MG63 (cell line): ENCODE results near the gene PTK7. TPM values are rescaled to one million over a fixed set of nuclear protein-coding genes. Genes with fewer than 3 reads are reported as not detected.

ENCODE experiments used
- DNase-seq: peaks from one replicate; pipeline ENCODE4 v3.0.0-alpha.2; 2020
- H3K27me3 ChIP-seq: fragments of 250-450 bp; sonication (Bioruptor Pico); 2 replicates; pipeline ENCODE4 v1.5.1; 2020; ENCODE audit warnings: mild to moderate bottlenecking, moderate library complexity
- H3K36me3 ChIP-seq: fragments of 250-450 bp; sonication (Bioruptor Pico); 2 replicates; pipeline ENCODE4 v1.5.1; 2020; ENCODE audit warnings: mild to moderate bottlenecking, moderate library complexity
- H3K4me3 ChIP-seq: fragments of 250-450 bp; sonication (Bioruptor Pico); 2 replicates; pipeline ENCODE4 v1.5.1; 2020; ENCODE audit warnings: mild to moderate bottlenecking, moderate library complexity
- H3K9me3 ChIP-seq: fragments of 250-450 bp; sonication (Bioruptor Pico); 2 replicates; pipeline ENCODE4 v1.5.1; 2020; ENCODE audit warnings: mild to moderate bottlenecking, moderate library complexity
- total RNA-seq: library from RNA; depleted of rRNA; stranded (reverse); fragments of >200 nt; shearing (Covaris generic); gene quantifications from 2 replicates; pipeline ENCODE4 v1.2.3, GENCODE V29; 2014; ENCODE audit warnings: low replicate concordance; rRNA removed

The PTK7 gene
- total RNA-seq, 1 experiment from 2014 or later: 57.3 TPM

- H3K27me3 ChIP-seq: no peaks in the 10 kb centered on the region
- H3K36me3 ChIP-seq: no peaks in the 10 kb centered on the region; the same call in 1 of the 2 replicates
- no peak overlapping the region for H3K4me3 ChIP-seq
- H3K9me3 ChIP-seq: no peaks in the 10 kb centered on the region
- DNase-seq: no peak
These were observed 112.3 kb downstream of the PTK7 start for GRCh38 chr6:43188426-43188825.

GRCh38 chr6:43189776-43190304 is 113.7 kb downstream of the PTK7 start:
- DNase-seq: no peak
- H3K36me3 ChIP-seq: no peaks in the 10 kb centered on the region; the same call in 1 of the 2 replicates

DNA sequence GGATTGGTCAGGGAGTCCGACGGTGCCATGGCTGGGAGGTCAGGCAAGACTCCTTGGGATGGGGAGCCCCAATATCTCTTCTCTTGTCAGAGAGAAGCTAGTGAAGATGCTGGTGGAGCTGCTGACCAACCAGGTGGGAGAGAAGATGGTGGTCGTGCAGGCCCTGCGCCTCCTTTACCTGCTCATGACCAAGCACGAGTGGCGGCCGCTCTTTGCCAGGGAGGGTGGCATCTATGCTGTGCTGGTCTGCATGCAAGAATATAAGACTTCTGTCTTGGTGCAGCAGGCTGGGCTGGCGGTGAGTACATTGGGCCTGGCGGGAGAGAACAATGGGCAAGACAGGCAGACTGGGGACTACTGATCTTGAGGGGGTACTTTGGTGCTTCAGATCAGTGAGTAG is 116.8 kb downstream of the PTK7 start:
- Histone ChIP-seq H3K36me3 (no peaks in the 10 kb centered on the region), H3K9me3 (no peaks in the 10 kb centered on the region), H3K4me3 (no peak overlapping the region), H3K27me3 (no peaks in the 10 kb centered on the region)
- DNase-seq: no peak

More at GRCh38 chr6:43189776-43190304, 113.7 kb downstream of the PTK7 start:
- Histone ChIP-seq H3K27me3 (no peaks in the 10 kb centered on the region), H3K9me3 (no peaks in the 10 kb centered on the region), H3K4me3 (no peak overlapping the region)

GRCh38 chr6:43193929-43194328 is 117.8 kb downstream of the PTK7 start:
- H3K36me3 ChIP-seq: no peaks in the 10 kb centered on the region
- no peak for DNase-seq
- no peaks in the 10 kb centered on the region for H3K27me3 ChIP-seq
- H3K4me3 ChIP-seq: no peak overlapping the region
- H3K9me3 ChIP-seq: no peaks in the 10 kb centered on the region

DNA sequence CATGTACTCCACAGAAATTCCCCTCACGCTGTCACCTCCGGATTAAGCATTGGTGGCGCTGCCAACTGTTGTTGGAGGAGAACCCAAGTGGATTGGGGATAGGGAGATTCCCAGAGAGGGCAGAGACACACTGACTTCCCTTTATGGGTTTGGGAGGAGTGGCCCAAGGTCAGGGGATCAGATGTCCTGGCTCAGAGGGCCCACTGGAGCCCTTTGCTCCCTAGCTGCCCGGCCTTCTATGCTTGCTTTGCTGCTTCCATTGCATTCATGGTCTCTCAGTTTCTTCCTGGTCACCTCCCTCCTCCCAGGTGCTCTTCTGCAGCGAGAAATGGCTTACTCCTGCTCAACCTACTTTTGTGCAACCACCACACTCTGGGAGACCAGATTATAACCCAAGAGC is 120.2 kb downstream of the PTK7 start:
- no peaks in the 10 kb centered on the region for H3K36me3 ChIP-seq
- H3K27me3 ChIP-seq: no peaks in the 10 kb centered on the region
- DNase-seq: no peak

GRCh38 chr6:43199912-43200311 is 123.8 kb downstream of the PTK7 start:
- no peaks in the 10 kb centered on the region for H3K27me3 ChIP-seq
- no peak overlapping the region for H3K4me3 ChIP-seq
- H3K9me3 ChIP-seq: no peaks in the 10 kb centered on the region
- H3K36me3 ChIP-seq: no peaks in the 10 kb centered on the region
- DNase-seq: no peak

More for the DNA sequence above, 120.2 kb downstream of the PTK7 start:
- H3K4me3 ChIP-seq: no peak overlapping the region
- H3K9me3 ChIP-seq: no peaks in the 10 kb centered on the region

DNA sequence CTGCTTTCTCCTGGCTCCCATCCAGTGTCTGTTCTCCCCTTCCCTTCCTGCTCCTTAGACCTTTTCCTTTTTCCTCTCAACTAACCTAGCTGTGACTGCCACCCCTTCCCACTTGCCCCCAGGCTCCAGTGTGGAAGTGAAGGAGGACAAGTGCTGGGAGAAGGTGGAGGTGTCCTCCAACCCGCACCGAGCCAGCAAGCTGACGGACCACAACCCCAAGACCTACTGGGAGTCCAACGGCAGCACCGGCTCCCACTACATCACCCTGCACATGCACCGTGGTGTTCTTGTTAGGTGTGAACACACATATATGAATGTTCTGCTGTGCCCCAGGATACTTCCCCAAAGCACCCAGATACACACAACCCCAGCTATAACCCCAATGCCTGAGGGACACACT is 124.4 kb downstream of the PTK7 start:
- DNase-seq: no peak
- H3K9me3 ChIP-seq: no peaks in the 10 kb centered on the region
- no peak overlapping the region for H3K4me3 ChIP-seq
- H3K27me3 ChIP-seq: no peaks in the 10 kb centered on the region
- no peaks in the 10 kb centered on the region for H3K36me3 ChIP-seq

GRCh38 chr6:43202451-43202850 is 126.3 kb downstream of the PTK7 start:
- Histone ChIP-seq H3K9me3 (no peaks in the 10 kb centered on the region), H3K4me3 (no peak overlapping the region), H3K27me3 (no peaks in the 10 kb centered on the region), H3K36me3 (no peaks in the 10 kb centered on the region)
- no peak for DNase-seq

GRCh38 chr6:43203029-43203717 is 127.1 kb downstream of the PTK7 start:
- no peak for DNase-seq
- Histone ChIP-seq H3K36me3 (no peaks in the 10 kb centered on the region), H3K27me3 (no peaks in the 10 kb centered on the region), H3K4me3 (no peak overlapping the region), H3K9me3 (no peaks in the 10 kb centered on the region)

DNA sequence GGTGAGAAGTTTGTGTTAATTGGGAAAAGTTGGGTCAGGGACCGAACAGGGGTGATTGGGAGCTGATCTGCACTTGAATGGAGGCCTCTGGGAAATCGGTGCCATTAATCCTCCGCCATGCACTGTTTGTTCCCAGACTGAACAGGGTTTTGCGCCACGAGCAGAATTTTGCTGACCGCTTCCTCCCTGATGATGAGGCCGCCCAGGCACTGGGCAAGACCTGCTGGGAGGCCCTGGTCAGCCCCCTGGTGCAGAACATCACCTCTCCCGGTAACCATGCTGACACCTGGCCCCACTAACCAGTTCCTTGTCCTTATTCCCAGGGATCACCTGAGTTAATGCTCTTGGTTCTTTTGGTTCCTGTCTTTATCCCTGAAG is 127.6 kb downstream of the PTK7 start:
- Histone ChIP-seq H3K36me3 (no peaks in the 10 kb centered on the region), H3K4me3 (no peak overlapping the region), H3K27me3 (no peaks in the 10 kb centered on the region), H3K9me3 (no peaks in the 10 kb centered on the region)
- DNase-seq: no peak

GRCh38 chr6:43204271-43205105 is 128.4 kb downstream of the PTK7 start:
- DNase-seq: no peak
- H3K4me3 ChIP-seq: no peak overlapping the region
- no peaks in the 10 kb centered on the region for H3K36me3 ChIP-seq
- H3K27me3 ChIP-seq: no peaks in the 10 kb centered on the region
- H3K9me3 ChIP-seq: no peaks in the 10 kb centered on the region

DNA sequence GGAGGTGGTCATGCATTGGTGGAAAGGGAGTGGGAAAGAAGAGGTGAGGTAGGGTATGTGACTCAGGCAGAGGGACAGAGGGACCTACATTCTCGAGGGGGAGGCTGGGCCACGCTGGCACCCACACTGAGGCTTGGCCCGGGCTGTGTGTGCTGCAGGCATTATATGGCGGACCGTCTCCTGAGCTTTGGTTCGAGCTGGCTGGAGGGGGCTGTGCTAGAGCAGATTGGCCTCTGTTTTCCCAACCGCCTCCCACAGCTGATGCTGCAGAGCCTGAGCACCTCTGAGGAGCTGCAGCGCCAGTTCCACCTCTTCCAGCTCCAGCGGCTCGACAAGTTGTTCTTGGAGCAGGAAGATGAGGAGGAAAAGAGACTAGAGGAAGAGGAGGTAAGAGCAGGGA is 129.7 kb downstream of the PTK7 start:
- no peak for DNase-seq
- Histone ChIP-seq H3K9me3 (no peaks in the 10 kb centered on the region), H3K36me3 (no peaks in the 10 kb centered on the region), H3K27me3 (no peaks in the 10 kb centered on the region), H3K4me3 (no peak overlapping the region)

GRCh38 chr6:43207286-43207685 is 131.2 kb downstream of the PTK7 start:
- Histone ChIP-seq H3K4me3 (no peak overlapping the region), H3K9me3 (no peaks in the 10 kb centered on the region), H3K36me3 (no peaks in the 10 kb centered on the region), H3K27me3 (no peaks in the 10 kb centered on the region)
- DNase-seq: no peak

Other genes with a start within 250 kb of the PTK7 start
- gene RPL7L1, start 196.7 kb upstream of the PTK7 start, total RNA-seq: 73.0 and 90.1 TPM in 2 replicates
- gene PTCRA, start 160.3 kb upstream of the PTK7 start, total RNA-seq: not detected in 2 replicates
- 25.2 and 27.2 TPM in 2 replicates for gene CNPY3, start 146.8 kb upstream of the PTK7 start, total RNA-seq
- not detected in 2 replicates for gene GNMT, start 115.6 kb upstream of the PTK7 start, total RNA-seq
- 17.7 and 33.5 TPM in 2 replicates for gene PEX6, start 97.1 kb upstream of the PTK7 start, total RNA-seq
- 27.4 and 37.3 TPM in 2 replicates for gene PPP2R5D, start 91.7 kb upstream of the PTK7 start, total RNA-seq
- gene MEA1, start 62.4 kb upstream of the PTK7 start, total RNA-seq: 62.9 and 75.6 TPM in 2 replicates
- gene KLHDC3, start 62.1 kb upstream of the PTK7 start, total RNA-seq: 34.4 and 51.7 TPM in 2 replicates
- 45.4 and 73.7 TPM in 2 replicates for gene RRP36, start 54.7 kb upstream of the PTK7 start, total RNA-seq
- gene CUL7, start 22.5 kb upstream of the PTK7 start, total RNA-seq: 7.6 and 10.8 TPM in 2 replicates
- gene MRPL2, start 16.9 kb upstream of the PTK7 start, total RNA-seq: 31.0 and 54.7 TPM in 2 replicates
- gene KLC4, start 16.7 kb upstream of the PTK7 start, total RNA-seq: 16.6 and 44.3 TPM in 2 replicates
- 20.9 and 22.8 TPM in 2 replicates for gene SRF, start 95.0 kb downstream of the PTK7 start, total RNA-seq
- 6.2 and 47.2 TPM in 2 replicates for gene CUL9, start 105.9 kb downstream of the PTK7 start, total RNA-seq
- gene DNPH1, start 153.2 kb downstream of the PTK7 start, total RNA-seq: 30.8 and 43.0 TPM in 2 replicates
- not detected in 2 replicates for gene TTBK1, start 167.2 kb downstream of the PTK7 start, total RNA-seq
- not detected in 2 replicates for gene SLC22A7, start 221.9 kb downstream of the PTK7 start, total RNA-seq
- gene CRIP3, start 232.5 kb downstream of the PTK7 start, total RNA-seq: not detected in 2 replicates